SIG-M5 treated with dmso at 0.1 percent for 504 hours (cell line): ENCODE measurements around the gene UQCR11.

Source experiments
- DNase-seq: peaks from one replicate; lab custom pipeline; 2025; ENCODE audit not compliant: unreplicated experiment; lab: John Stamatoyannopoulos, UW

Gene UQCR11

GRCh38 chr19:1636325-1637236 is 31.3 kb upstream of the UQCR11 start:
- DNase-seq: no peak

DNA sequence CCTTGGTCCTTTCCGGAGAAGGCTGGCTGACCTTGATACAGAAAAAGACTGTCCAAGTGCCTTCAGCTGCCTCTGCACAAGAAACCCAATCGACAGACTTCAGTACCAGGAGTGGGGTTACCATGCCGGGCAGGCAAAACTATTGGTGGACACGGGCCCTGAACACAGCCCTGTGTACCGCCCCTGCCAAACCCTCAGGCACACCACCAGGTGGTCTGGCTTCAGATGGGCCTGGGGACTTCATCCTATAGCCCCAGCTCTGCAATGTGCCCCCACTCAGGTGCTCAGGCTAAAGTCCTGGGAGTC is 29.6 kb upstream of the UQCR11 start:
- DNase-seq: no peak

GRCh38 chr19:1634242-1634937 is 29.1 kb upstream of the UQCR11 start:
- DNase-seq: no peak

- DNase-seq: no peak
These were observed 28.1 kb upstream of the UQCR11 start for GRCh38 chr19:1633269-1633826.

- DNase-seq: no peak
These were observed 27.4 kb upstream of the UQCR11 start for GRCh38 chr19:1632462-1633268.

DNA sequence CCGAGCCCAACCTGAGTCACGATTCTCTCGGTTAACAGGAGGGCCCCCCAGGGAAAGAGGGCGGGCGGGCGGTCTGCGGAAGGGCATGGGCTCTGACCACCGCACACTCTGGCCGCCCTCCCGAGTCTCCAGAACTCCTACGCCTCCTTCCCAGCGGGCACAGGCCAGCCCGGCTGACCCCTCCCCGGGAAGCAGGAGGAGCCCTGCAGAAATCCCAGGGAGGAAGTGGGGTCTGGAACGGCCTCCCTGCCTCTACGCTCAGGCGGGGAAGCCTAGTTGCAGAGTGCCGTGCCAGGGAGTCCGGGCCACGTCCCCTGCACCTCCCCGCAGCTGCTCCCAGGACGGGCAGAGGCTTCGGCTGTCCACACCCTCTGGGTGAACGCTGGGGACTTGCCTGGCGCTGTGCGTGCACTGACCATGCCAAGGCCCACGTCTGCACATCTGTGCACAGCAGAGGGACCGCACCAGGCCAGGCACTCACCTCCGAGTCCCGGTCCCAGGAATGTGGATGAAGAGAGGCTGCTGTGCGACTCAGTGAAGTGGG is 26.4 kb upstream of the UQCR11 start:
- DNase-seq: no peak

DNA sequence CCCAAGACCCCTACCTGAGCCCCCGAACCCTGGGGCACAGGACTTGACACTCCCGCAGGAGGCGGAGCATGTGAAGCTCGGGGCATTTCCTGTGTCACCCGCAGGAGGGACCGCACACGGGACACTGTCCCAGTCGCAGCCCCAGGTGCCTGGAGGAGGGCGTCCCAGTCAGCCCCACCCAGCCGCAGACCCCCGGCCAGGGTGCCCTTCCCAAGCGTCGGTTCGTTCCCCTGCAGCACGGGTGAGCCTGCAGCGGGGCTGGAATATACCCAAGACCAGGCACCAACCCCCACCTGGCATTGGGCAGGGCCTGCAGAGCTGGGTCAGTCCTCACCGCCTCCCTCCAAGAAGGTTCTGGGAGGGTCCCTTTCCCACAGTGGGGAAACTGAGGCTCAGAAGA is 25.5 kb upstream of the UQCR11 start:
- DNase-seq: no peak

- DNase-seq: no peak
These were observed 24.8 kb upstream of the UQCR11 start for GRCh38 chr19:1630012-1630411.

DNA sequence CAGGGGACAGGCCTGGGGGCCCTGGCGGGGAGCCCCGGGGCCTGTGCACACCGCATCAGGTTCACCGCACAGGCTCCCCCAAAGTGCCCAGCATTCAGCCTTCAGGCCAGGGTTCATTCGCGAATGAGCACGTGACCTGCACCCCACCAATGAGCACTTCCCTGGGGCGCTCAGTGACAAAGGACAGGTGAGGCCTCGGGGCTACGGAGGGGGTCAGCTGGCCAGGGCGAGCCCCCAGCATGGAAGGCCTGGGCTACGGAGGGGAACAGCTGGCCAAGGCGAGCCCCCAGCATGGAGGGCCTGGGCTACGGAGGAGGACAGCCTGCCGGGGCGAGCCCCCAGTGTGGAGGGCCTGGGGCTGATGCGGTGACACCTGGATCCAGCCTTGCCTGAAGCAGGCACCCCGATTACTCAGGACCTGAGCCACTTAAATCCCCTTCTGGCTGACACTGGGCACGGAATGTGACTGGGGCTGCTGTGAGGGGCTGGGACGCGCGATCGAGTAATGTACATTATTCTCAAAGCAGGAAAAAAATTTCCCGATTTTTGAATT is 24.1 kb upstream of the UQCR11 start:
- no peak for DNase-seq

- no peak for DNase-seq
These were observed 21.9 kb upstream of the UQCR11 start for GRCh38 chr19:1627194-1627593.

GRCh38 chr19:1626417-1627010 is 21.3 kb upstream of the UQCR11 start:
- no peak for DNase-seq

- peak; percentile 5 for DNase-seq
These were observed 19.2 kb upstream of the UQCR11 start for GRCh38 chr19:1624458-1624857.

DNA sequence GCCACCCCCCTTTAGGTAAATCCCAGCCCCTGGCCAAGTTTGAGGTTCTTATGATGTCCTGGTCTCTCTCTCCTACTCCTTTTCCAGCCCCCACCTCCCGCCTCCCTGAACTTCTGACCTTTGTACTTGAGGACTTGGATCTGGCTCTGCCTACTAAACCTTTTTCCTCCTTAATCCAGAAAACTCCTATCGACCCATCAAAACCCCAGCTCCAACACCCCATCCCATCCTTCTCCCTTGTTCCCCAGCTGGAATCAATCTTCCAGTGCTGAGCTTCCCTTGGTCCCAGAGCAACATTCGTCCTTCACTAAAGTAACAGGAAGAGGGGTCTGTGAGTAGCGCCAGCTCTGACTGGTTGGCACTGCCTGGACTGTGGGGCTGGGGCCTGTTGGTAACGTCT is 17.3 kb upstream of the UQCR11 start:
- DNase-seq: no peak

DNA sequence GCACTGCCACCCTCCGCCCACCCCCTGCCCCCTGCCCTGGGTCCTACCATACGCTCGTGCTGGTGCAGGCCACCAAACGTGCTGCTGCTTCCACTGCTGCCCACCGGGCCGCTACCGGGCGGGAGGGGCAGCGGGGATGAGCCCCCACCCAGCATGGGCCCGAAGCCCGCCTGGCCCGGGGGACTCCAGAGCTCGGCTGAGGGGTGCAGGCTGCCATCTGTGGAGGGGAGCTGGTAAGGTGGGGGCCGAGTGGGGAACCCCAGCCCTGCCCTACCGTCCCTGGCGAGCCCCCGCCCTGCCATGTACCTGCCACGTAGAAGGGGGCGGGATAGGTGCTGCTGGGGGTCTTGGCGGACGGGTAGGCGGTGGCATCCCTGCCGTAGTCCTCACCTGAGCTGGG is 16.7 kb upstream of the UQCR11 start:
- DNase-seq: no peak

- no peak for DNase-seq
These were observed 16.3 kb upstream of the UQCR11 start for GRCh38 chr19:1621574-1621973.

GRCh38 chr19:1621021-1621420 is 15.8 kb upstream of the UQCR11 start:
- DNase-seq: no peak

DNA sequence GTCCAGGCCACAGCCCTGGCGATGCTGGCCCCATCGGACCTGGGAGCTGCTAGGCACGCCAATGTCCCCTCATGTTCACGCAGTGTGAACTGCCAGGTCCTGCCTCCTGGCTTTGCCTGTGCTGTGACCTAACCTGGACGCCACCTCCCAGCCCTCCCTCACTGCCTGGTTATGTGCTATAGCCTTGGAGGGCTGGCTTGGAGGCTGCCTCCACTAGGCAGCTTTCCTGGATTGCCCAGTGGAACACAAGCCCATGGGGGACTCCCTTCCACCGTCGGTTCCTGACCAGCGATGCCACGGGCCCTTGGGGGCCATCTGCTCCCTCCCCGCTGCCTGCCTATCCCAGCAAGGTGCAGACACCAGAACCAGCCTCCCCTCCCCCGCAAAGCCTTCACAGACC is 15.2 kb upstream of the UQCR11 start:
- DNase-seq: no peak

DNA sequence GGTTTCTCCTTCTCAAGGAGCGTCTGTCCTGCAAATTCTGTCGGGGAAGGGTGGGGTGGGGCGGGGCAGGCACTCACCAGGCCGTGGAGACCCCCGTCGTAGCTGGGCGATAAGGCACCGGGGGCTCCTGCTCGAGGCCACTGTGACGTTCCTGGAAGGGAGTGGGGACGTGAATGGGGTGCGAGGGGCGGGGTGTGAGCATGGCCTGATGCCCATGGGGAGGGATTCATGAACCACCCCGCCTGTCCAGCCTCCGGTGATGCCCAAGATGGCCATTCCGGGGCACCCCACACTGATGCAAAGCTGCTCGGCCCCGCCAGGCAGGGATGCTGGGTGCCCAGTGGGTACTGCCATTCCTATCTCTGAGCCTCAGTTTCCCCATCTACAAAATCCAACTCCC is 14.4 kb upstream of the UQCR11 start:
- no peak for DNase-seq

- no peak for DNase-seq
These were observed 13.8 kb upstream of the UQCR11 start for GRCh38 chr19:1619094-1619439.
